ENCODE measurements around the gene SMPDL3A.

DNA sequence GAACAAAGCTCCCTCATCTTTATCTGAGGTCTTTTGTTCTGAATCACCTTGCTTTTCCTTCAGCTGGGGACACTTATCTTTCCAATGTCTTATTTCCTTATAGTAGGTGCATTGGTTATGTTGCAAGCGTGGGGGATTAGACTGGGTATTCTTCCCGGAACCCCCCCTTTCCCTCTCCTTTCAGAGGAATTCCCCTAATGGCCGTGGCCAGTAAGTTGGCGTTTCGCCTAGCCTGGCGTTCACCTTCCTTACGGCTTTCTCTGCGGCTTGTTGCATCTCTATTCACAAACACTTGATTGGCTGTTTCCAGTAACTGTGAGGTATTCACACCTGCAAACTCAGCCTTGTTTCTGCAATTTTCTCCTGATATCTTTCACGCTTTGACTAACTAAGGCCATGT, 42.4 kb upstream of the SMPDL3A start:
- TF ChIP-seq, protein P1, sequence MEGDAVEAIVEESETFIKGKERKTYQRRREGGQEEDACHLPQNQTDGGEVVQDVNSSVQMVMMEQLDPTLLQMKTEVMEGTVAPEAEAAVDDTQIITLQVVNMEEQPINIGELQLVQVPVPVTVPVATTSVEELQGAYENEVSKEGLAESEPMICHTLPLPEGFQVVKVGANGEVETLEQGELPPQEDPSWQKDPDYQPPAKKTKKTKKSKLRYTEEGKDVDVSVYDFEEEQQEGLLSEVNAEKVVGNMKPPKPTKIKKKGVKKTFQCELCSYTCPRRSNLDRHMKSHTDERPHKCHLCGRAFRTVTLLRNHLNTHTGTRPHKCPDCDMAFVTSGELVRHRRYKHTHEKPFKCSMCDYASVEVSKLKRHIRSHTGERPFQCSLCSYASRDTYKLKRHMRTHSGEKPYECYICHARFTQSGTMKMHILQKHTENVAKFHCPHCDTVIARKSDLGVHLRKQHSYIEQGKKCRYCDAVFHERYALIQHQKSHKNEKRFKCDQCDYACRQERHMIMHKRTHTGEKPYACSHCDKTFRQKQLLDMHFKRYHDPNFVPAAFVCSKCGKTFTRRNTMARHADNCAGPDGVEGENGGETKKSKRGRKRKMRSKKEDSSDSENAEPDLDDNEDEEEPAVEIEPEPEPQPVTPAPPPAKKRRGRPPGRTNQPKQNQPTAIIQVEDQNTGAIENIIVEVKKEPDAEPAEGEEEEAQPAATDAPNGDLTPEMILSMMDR (conservative IDR thresholded peaks at IDR 0.05), result no peak
- TF ChIP-seq EZH2 (IDR thresholded peaks at IDR 0.05; ENCODE audit: low read depth), result no peak

Data from PC-9 (cell line).